Activated CD4-positive, alpha-beta T cell treated with anti-CD3 and anti-CD28 coated beads for 1 hour (primary cell): ENCODE measurements around the gene GOLGA8A.
"Not testable (repeated sequence)": the region's sequence is repeated elsewhere in the genome, so short reads cannot be mapped to it uniquely, and the experiment has no call there.

Experiments used
- DNase-seq: peaks from one replicate; pipeline ENCODE4 v3.0.0-alpha.2; 2020

GOLGA8A gene

GRCh38 chr15:34403899-34404298, 33.7 kb downstream of the GOLGA8A start:
- DNase-seq = not testable (repeated sequence)

GRCh38 chr15:34403160-34403598, 34.4 kb downstream of the GOLGA8A start:
- not testable (repeated sequence) for DNase-seq

- DNase-seq = not testable (repeated sequence)
Measured at GRCh38 chr15:34397637-34398259, 39.9 kb downstream of the GOLGA8A start.

GRCh38 chr15:34392981-34393380, 44.6 kb downstream of the GOLGA8A start:
- not testable (repeated sequence) for DNase-seq

GRCh38 chr15:34389594-34390086, 48.0 kb downstream of the GOLGA8A start:
- DNase-seq = not testable (repeated sequence)
